Measurements from ENCODE around the gene C2CD2. TPM values are rescaled to one million over a fixed set of nuclear protein-coding genes. Genes with fewer than 3 reads are reported as not detected.

The C2CD2 gene
- total and polyA plus RNA-seq, 2 experiments from 2014 or later: 6.4 to 13.9 TPM

- H4K20me1 ChIP-seq (ENCODE audit: insufficient read depth, poor library complexity, severe bottlenecking): no peaks in the 10 kb centered on the region
- no peak overlapping the region for H3K4me3 ChIP-seq
- no peaks in the 10 kb centered on the region for H3K79me2 ChIP-seq
- H3K9me2 ChIP-seq (replicated peaks; ENCODE audit: insufficient read depth): no peaks in the 10 kb centered on the region
- DNase-seq (ENCODE audit: low spot score): peak; percentile 29
- peak overlapping the region; percentile 16 for H3K4me2 ChIP-seq
- TF ChIP-seq CTCF (IDR thresholded peaks at IDR 0.05; ENCODE audit: poor library complexity) (no peak), EZH2phosphoT487 (IDR thresholded peaks at IDR 0.05; ENCODE audit: low read depth, severe bottlenecking, unreplicated experiment) (no peak), EZH2 (IDR thresholded peaks at IDR 0.05; ENCODE audit: borderline replicate concordance) (no peak)
- no peaks in the 10 kb centered on the region for H3K27me3 ChIP-seq
- peaks cover 24% of the 10 kb centered on the region for H3K4me1 ChIP-seq (ENCODE audit: insufficient read depth)
- no peaks in the 10 kb centered on the region for H3K36me3 ChIP-seq (replicated peaks; ENCODE audit: insufficient read depth, low read depth)
- H3K27ac ChIP-seq: peak overlapping the region; percentile 1
- no peak overlapping the region for H2AFZ ChIP-seq
- WGBS (ENCODE audit: low lambda C conversion rate, missing lambda C conversion rate): 33% methylated on average over 8 of the region's 8 CpGs
- no peaks in the 10 kb centered on the region for H3K9me3 ChIP-seq (ENCODE audit: low read depth)
These were observed 22.8 kb downstream of the C2CD2 start for GRCh38 chr21:41931041-41931451.

GRCh38 chr21:41929248-41929647, 24.6 kb downstream of the C2CD2 start:
- WGBS (ENCODE audit: low lambda C conversion rate, missing lambda C conversion rate): 95% methylated on average over 5 of the region's 5 CpGs
- Histone ChIP-seq H3K9me3 (ENCODE audit: low read depth) (no peaks in the 10 kb centered on the region), H2AFZ (no peak overlapping the region), H4K20me1 (ENCODE audit: insufficient read depth, poor library complexity, severe bottlenecking) (no peaks in the 10 kb centered on the region), H3K4me2 (no peak overlapping the region), H3K79me2 (no peaks in the 10 kb centered on the region), H3K27ac (no peak overlapping the region), H3K4me3 (no peak overlapping the region), H3K4me1 (ENCODE audit: insufficient read depth) (peaks cover 24% of the 10 kb centered on the region), H3K27me3 (no peaks in the 10 kb centered on the region), H3K9me2 (replicated peaks; ENCODE audit: insufficient read depth) (no peaks in the 10 kb centered on the region), H3K36me3 (replicated peaks; ENCODE audit: insufficient read depth, low read depth) (no peaks in the 10 kb centered on the region)
- no peak for DNase-seq (ENCODE audit: low spot score)
- TF ChIP-seq EZH2phosphoT487 (IDR thresholded peaks at IDR 0.05; ENCODE audit: low read depth, severe bottlenecking, unreplicated experiment): no peak
- TF ChIP-seq CTCF (IDR thresholded peaks at IDR 0.05; ENCODE audit: poor library complexity): no peak
- no peak for TF ChIP-seq EZH2 (IDR thresholded peaks at IDR 0.05; ENCODE audit: borderline replicate concordance)

GRCh38 chr21:41928621-41929220, 25.1 kb downstream of the C2CD2 start:
- Histone ChIP-seq H3K9me3 (ENCODE audit: low read depth) (no peaks in the 10 kb centered on the region), H3K27me3 (no peaks in the 10 kb centered on the region), H3K4me1 (ENCODE audit: insufficient read depth) (peaks cover 24% of the 10 kb centered on the region), H3K4me2 (no peak overlapping the region), H3K9me2 (replicated peaks; ENCODE audit: insufficient read depth) (no peaks in the 10 kb centered on the region), H3K79me2 (no peaks in the 10 kb centered on the region), H2AFZ (no peak overlapping the region), H4K20me1 (ENCODE audit: insufficient read depth, poor library complexity, severe bottlenecking) (no peaks in the 10 kb centered on the region), H3K4me3 (no peak overlapping the region), H3K27ac (no peak overlapping the region), H3K36me3 (replicated peaks; ENCODE audit: insufficient read depth, low read depth) (no peaks in the 10 kb centered on the region)
- DNase-seq (ENCODE audit: low spot score): no peak
- 83% methylated on average over 10 of the region's 10 CpGs for WGBS (ENCODE audit: low lambda C conversion rate, missing lambda C conversion rate)
- no peak for TF ChIP-seq EZH2phosphoT487 (IDR thresholded peaks at IDR 0.05; ENCODE audit: low read depth, severe bottlenecking, unreplicated experiment)
- TF ChIP-seq EZH2 (IDR thresholded peaks at IDR 0.05; ENCODE audit: borderline replicate concordance): no peak
- TF ChIP-seq CTCF (IDR thresholded peaks at IDR 0.05; ENCODE audit: poor library complexity): no peak
